ENCODE measurements around the gene NUSAP1.
"Not testable (repeated sequence)": the region's sequence is repeated elsewhere in the genome, so short reads cannot be mapped to it uniquely, and the experiment has no call there.

NUSAP1 gene

GRCh38 chr15:41332194-41333025 lies at the start of gene NUSAP1, which contains the start of gene OIP5:
TSS of gene NUSAP1 (plus strand) at chr15:41332881. CDS start at chr15:41332958, 77 bp downstream.
TSS of gene OIP5 (minus strand) at chr15:41332591. CDS start at chr15:41332561, 30 bp downstream.
- Histone ChIP-seq H3K27ac (ENCODE audit: low read depth, low read length) (peak within 1 kb of the TSS; percentile 58), H3K9ac (ENCODE audit: low read length) (peak within 1 kb of the TSS; percentile 46), H3K4me3 (ENCODE audit: low read depth in 1 of 2, low read length in 2 of 2) (peak within 1 kb of the TSS; percentile 87 to 96), H3K36me3 (ENCODE audit: insufficient read depth, low read length) (no peaks in the 10 kb centered on the region), H3K27me3 (ENCODE audit: control insufficient read depth in 1 of 2, insufficient read depth in 2 of 2, low read length in 2 of 2) (no peaks in the 10 kb centered on the region), H3K9me3 (ENCODE audit: low read length) (no peaks in the 10 kb centered on the region), H3K4me1 (ENCODE audit: insufficient read depth, low read length) (peaks cover 12% of the 10 kb centered on the region)

- peak overlapping the region; percentile 95 to 96 for H3K4me3 ChIP-seq (ENCODE audit: low read depth in 1 of 2, low read length in 2 of 2)
- peak overlapping the region; percentile 98 for H3K27ac ChIP-seq (ENCODE audit: low read depth, low read length)
- H3K36me3 ChIP-seq (ENCODE audit: insufficient read depth, low read length) = peaks cover 37% of the 10 kb centered on the region
- not testable (repeated sequence) for H3K9me3 ChIP-seq (ENCODE audit: low read length); H3K27me3 ChIP-seq (ENCODE audit: control insufficient read depth in 1 of 2, insufficient read depth in 2 of 2, low read length in 2 of 2)
- H3K4me1 ChIP-seq (ENCODE audit: insufficient read depth, low read length) = peaks cover 17% of the 10 kb centered on the region
- peak overlapping the region; percentile 51 for H3K9ac ChIP-seq (ENCODE audit: low read length)
These were observed 49.6 kb upstream of the NUSAP1 start for GRCh38 chr15:41282980-41283652.

- Histone ChIP-seq H3K9ac (ENCODE audit: low read length) (peak overlapping the region; percentile 89), H3K27ac (ENCODE audit: low read depth, low read length) (peak overlapping the region; percentile 98), H3K4me1 (ENCODE audit: insufficient read depth, low read length) (peaks cover 17% of the 10 kb centered on the region), H3K9me3 (ENCODE audit: low read length) (no peaks in the 10 kb centered on the region), H3K36me3 (ENCODE audit: insufficient read depth, low read length) (peaks cover 44% of the 10 kb centered on the region), H3K4me3 (ENCODE audit: low read depth in 1 of 2, low read length in 2 of 2) (peak overlapping the region; percentile 95 to 96), H3K27me3 (ENCODE audit: control insufficient read depth in 1 of 2, insufficient read depth in 2 of 2, low read length in 2 of 2) (no peaks in the 10 kb centered on the region)
These were observed 48.8 kb upstream of the NUSAP1 start for GRCh38 chr15:41283653-41284426.

GRCh38 chr15:41284427-41285177 lies 48.1 kb upstream of the NUSAP1 start:
- Histone ChIP-seq H3K27me3 (ENCODE audit: control insufficient read depth in 1 of 2, insufficient read depth in 2 of 2, low read length in 2 of 2) (no peaks in the 10 kb centered on the region), H3K4me3 (ENCODE audit: low read depth in 1 of 2, low read length in 2 of 2) (peak overlapping the region; percentile 95 to 96), H3K27ac (ENCODE audit: low read depth, low read length) (peak overlapping the region; percentile 98), H3K9ac (ENCODE audit: low read length) (peak overlapping the region; percentile 89), H3K36me3 (ENCODE audit: insufficient read depth, low read length) (peaks cover 40% of the 10 kb centered on the region), H3K9me3 (ENCODE audit: low read length) (no peaks in the 10 kb centered on the region), H3K4me1 (ENCODE audit: insufficient read depth, low read length) (peaks cover 17% of the 10 kb centered on the region)

- H3K4me3 ChIP-seq (ENCODE audit: low read depth in 1 of 2, low read length in 2 of 2) = peak overlapping the region; percentile 95 to 96
- peaks cover 17% of the 10 kb centered on the region for H3K4me1 ChIP-seq (ENCODE audit: insufficient read depth, low read length)
- H3K27ac ChIP-seq (ENCODE audit: low read depth, low read length) = no peak overlapping the region
- H3K36me3 ChIP-seq (ENCODE audit: insufficient read depth, low read length) = peaks cover 35% of the 10 kb centered on the region
- no peaks in the 10 kb centered on the region for H3K9me3 ChIP-seq (ENCODE audit: low read length)
- H3K27me3 ChIP-seq (ENCODE audit: control insufficient read depth in 1 of 2, insufficient read depth in 2 of 2, low read length in 2 of 2) = no peaks in the 10 kb centered on the region
- peak overlapping the region; percentile 89 for H3K9ac ChIP-seq (ENCODE audit: low read length)
These were observed 47.4 kb upstream of the NUSAP1 start for GRCh38 chr15:41285285-41285684.

GRCh38 chr15:41286665-41287333 lies 45.9 kb upstream of the NUSAP1 start:
- Histone ChIP-seq H3K27me3 (ENCODE audit: control insufficient read depth in 1 of 2, insufficient read depth in 2 of 2, low read length in 2 of 2) (no peaks in the 10 kb centered on the region), H3K36me3 (ENCODE audit: insufficient read depth, low read length) (peaks cover 35% of the 10 kb centered on the region), H3K9ac (ENCODE audit: low read length) (no peak overlapping the region), H3K27ac (ENCODE audit: low read depth, low read length) (no peak overlapping the region), H3K4me3 (ENCODE audit: low read depth in 1 of 2, low read length in 2 of 2) (no peak overlapping the region), H3K4me1 (ENCODE audit: insufficient read depth, low read length) (peaks cover 17% of the 10 kb centered on the region), H3K9me3 (ENCODE audit: low read length) (no peaks in the 10 kb centered on the region)

- Histone ChIP-seq H3K9me3 (ENCODE audit: low read length) (no peaks in the 10 kb centered on the region), H3K9ac (ENCODE audit: low read length) (no peak overlapping the region), H3K27me3 (ENCODE audit: control insufficient read depth in 1 of 2, insufficient read depth in 2 of 2, low read length in 2 of 2) (no peaks in the 10 kb centered on the region), H3K36me3 (ENCODE audit: insufficient read depth, low read length) (peaks cover 39% of the 10 kb centered on the region), H3K4me1 (ENCODE audit: insufficient read depth, low read length) (peaks cover 17% of the 10 kb centered on the region), H3K27ac (ENCODE audit: low read depth, low read length) (no peak overlapping the region), H3K4me3 (ENCODE audit: low read depth in 1 of 2, low read length in 2 of 2) (no peak overlapping the region)
These were observed 44.2 kb upstream of the NUSAP1 start for GRCh38 chr15:41288464-41288863.

GRCh38 chr15:41289953-41290352 lies 42.7 kb upstream of the NUSAP1 start:
- Histone ChIP-seq H3K4me3 (ENCODE audit: low read depth in 1 of 2, low read length in 2 of 2) (no peak overlapping the region), H3K9ac (ENCODE audit: low read length) (no peak overlapping the region), H3K4me1 (ENCODE audit: insufficient read depth, low read length) (peaks cover 16% of the 10 kb centered on the region), H3K36me3 (ENCODE audit: insufficient read depth, low read length) (peaks cover 46% of the 10 kb centered on the region), H3K9me3 (ENCODE audit: low read length) (no peaks in the 10 kb centered on the region), H3K27me3 (ENCODE audit: control insufficient read depth in 1 of 2, insufficient read depth in 2 of 2, low read length in 2 of 2) (no peaks in the 10 kb centered on the region), H3K27ac (ENCODE audit: low read depth, low read length) (no peak overlapping the region)

- Histone ChIP-seq H3K4me1 (ENCODE audit: insufficient read depth, low read length) (peaks cover 6% of the 10 kb centered on the region), H3K9ac (ENCODE audit: low read length) (no peak overlapping the region), H3K27me3 (ENCODE audit: control insufficient read depth in 1 of 2, insufficient read depth in 2 of 2, low read length in 2 of 2) (no peaks in the 10 kb centered on the region), H3K9me3 (ENCODE audit: low read length) (no peaks in the 10 kb centered on the region), H3K36me3 (ENCODE audit: insufficient read depth, low read length) (peaks cover 35% of the 10 kb centered on the region), H3K27ac (ENCODE audit: low read depth, low read length) (no peak overlapping the region), H3K4me3 (ENCODE audit: low read depth in 1 of 2, low read length in 2 of 2) (no peak overlapping the region)
These were observed 41.5 kb upstream of the NUSAP1 start for GRCh38 chr15:41291065-41291631.

- H3K9me3 ChIP-seq (ENCODE audit: low read length) = no peaks in the 10 kb centered on the region
- H3K36me3 ChIP-seq (ENCODE audit: insufficient read depth, low read length) = peaks cover 21% of the 10 kb centered on the region
- H3K27me3 ChIP-seq (ENCODE audit: control insufficient read depth in 1 of 2, insufficient read depth in 2 of 2, low read length in 2 of 2) = no peaks in the 10 kb centered on the region
- H3K9ac ChIP-seq (ENCODE audit: low read length) = no peak overlapping the region
- H3K4me3 ChIP-seq (ENCODE audit: low read depth in 1 of 2, low read length in 2 of 2) = no peak overlapping the region
- H3K27ac ChIP-seq (ENCODE audit: low read depth, low read length) = no peak overlapping the region
- no peaks in the 10 kb centered on the region for H3K4me1 ChIP-seq (ENCODE audit: insufficient read depth, low read length)
These were observed 40.2 kb upstream of the NUSAP1 start for GRCh38 chr15:41292521-41292920.
